Measurements from ENCODE around the gene TMEM231.
"Not testable (repeated sequence)": the region's sequence is repeated elsewhere in the genome, so short reads cannot be mapped to it uniquely, and the experiment has no call there.

Gene TMEM231

DNA sequence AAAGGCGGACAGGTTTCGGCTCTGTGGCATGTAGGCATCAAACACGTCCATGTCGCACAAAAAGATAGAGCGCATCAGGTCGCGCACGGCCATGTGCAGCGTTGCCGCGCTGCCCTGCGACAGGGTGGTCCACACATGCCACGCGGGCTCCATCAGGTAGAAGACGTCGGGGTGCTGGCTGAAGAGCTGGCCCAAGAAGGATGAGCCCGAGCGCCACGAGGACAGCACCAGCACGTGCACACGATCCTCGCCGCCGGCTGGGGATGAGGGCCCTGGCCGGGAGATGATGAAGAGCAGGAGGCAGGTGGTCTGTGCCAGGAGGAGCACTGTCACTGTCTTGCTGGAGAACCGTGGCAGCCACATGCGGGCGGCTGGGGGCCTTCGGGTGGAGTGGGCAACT is 26.1 kb downstream of the TMEM231 start:
- ATAC-seq: no peak

DNA sequence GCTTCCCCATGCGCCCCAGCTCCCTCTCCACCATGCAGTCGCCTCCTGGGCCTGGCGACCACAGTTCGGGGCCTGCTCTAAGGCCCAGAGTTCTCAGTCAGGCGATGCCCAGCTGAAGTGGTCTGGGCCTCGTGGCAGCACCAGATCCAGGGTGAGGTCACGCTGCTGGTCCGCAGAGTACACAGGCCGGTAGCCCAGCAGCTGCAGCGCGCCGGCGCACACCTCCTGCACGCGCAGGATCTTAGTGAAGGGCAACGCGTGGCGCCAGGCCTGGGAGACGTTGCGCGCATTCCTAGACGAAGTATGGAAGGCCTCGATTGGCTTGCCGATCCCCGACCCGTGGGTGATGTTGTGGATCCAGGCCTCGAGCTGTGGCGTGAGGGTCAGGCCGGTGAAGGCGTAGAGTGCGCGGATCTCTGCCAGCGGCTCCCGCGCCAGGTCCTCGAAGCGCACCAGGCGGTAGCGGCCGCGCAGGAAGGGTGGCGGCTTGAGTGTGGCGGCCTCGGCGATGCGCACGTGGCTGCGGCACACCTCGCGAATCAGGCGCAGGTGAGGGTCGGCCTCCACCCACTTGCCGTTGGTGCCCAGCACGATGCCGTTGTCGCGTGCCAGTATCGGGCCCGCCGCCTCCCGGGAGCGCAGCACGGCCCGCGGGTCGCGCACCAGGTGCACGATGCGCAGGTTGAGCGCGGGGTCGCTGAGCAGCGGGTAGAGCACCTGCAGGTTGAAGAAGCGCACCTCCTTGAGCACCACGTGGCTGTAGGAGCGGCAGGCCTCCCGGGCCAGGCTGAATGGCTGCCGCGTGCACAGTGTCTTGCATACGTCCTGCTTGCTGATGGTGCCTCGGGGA is 26.8 kb downstream of the TMEM231 start:
- no peak for ATAC-seq

DNA sequence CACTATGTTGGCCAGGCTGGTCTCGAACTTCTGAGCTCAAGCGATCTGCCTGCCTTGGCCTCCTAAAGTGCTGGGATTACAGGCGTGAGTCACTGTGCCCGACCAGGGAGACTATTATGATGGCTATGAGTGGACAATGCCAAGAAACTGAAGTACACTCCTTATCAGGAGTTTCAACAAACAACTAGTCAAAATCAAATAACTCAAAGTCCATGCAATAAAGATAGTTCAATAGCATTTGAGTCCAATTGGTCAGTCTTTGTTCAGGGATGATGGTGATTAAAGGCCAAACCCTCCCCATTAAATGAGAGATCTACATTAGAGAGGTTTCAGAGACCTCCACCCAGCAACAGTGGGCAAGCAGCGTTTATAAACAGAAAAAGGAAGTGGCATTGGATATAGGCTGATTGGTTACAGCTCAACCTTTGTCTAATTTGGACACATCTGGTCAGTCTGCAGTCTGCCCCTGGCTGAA is 28.2 kb downstream of the TMEM231 start:
- ATAC-seq: no peak

DNA sequence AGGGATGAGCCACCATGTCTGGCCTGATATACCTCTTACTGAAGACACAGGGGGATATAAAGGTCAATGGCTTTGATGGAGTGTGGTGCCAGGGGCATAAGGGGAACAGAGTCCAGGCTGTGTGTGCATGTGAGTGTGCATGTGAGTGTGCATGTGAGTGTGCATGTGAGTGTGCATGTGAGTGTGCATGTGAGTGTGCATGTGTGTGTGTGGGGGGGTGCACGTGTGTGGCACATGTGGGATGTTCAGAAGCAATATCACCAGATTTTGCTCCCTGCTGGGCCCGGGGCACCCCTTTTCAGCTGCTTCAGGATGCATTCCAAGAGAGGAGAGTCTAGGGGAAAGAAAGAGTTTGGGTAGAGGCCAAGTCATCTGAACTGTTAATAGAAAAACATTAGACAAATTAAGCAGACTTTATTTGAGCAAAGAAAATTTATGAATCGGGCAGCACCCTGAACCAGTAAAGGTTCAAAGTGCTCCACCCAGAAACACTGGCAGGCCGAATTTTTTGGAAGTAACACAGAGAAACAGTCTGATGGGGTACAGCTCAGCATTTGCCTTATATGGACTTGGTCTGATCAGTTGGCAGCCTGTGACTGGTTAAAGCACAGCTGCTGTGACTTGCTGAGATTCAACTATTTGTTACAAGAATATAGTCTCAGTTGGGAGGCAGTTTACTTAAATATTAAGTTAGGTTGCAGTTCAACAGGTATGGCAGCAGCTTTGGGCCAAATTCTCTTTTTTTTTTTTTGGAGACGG is 29.8 kb downstream of the TMEM231 start:
- no peak for ATAC-seq

DNA sequence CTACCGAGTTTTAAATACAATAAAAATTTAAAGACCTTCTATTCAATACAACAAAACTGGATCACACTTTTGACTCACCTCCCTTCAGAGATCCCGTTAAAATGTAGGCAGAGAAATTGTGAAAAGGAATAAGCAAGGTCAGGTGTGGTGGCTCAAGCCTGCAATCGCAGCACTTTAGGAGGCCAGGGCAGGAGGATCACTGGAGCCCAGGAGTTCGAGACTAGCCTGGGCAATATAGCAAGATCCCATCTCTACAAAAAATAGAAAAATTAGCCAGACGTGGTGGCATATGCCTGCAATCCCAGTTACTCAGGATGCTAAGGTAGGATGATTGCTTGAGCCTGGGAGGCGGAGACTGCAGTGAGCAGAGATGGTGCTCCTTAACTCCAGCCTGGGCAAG is 36.9 kb downstream of the TMEM231 start:
- ATAC-seq: no peak

DNA sequence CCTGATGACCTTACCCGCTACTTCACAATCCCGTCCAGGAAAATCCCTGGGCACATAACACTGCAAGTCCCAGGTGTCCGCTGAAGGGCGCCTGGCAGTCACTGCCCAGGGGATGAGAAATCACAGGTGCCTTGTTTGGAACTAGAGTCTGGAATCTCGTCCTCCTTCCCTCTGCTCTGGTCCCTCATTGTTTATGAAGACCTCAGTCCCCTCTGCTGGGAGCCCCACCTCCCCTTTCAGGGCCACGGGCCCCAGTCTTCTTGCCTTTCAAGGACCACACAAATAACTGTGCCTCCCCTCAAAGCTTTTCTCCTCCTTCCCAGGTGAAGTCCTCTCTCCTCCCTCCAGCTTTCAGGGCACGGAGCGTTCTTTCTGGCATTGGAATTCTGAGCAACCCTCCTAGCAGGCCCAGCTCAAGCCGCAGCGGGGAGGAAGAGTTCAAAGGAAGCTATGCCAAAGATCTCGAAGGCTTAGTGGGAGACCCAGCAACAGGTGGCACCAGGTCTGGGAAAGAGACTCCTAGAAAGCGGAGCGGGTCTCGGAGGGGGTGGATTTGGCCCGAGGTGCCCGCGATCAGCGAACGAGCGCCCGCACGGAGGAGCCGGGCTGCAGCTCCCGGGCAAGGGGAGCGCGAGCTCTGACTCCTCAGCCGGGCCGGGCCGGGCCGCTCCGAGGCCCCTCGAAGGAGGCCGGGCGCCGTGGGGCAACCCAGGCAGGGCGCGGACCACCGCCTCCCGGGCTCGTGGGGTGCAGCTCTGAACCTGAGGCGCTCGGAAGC is 39.7 kb downstream of the TMEM231 start:
- peak; percentile 21 to 26 for ATAC-seq

DNA sequence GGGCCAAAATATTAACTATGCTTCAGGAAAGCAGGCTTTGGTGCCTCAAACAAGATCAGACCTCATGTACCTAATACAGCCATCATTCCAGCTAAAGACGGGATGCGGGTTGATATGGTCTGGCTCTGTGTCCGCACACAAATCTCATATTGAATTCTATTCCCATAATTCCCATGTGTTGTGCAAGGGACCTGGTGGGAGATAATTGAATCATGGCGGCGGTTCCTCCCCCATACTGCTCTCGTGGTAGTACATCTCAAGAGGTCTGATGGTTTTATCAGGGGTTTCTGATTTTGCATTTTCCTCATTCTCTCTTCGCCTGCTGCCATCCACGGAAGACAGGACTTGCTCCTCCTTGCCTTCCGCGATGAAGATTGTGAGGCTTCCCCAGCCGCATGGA is 41.8 kb downstream of the TMEM231 start:
- no peak for ATAC-seq

DNA sequence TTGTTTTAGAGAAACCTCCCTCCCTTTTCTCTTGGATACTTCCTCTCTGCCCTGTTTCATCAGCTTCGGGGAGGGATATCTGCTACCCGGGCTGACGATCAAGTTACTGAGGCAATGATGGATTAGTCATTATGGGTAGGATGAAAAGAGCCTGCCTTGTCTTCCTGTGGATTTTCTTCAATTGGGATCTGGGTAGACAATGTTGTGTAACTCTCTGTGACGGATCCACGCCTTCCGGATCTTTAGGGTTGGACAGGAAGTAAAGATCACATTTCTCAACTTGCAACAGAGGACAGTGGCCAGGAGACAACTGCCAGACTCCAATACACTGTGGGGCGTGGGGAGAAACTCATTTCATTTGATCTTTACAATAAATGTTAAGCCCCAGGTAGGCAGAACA is 49.5 kb downstream of the TMEM231 start:
- no peak for ATAC-seq

DNA sequence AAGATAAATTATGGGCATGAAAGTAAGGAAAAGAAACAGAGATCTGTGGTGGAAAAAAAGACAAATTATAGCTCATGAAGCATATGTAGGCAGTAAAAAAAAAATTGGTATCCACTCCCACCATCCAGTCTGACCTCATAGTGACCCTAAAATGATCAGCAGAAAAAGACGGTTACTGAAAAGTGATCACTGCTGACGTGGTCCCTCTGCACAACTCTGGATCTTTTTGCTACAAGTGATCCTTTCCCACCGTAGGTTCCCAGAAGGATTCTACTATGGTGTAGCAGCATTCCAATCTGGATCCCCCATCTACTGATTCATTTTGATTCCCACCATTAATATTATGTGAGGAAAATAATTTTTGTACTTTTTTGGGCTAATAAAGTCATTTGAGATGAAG is 49.9 kb downstream of the TMEM231 start:
- no peak for ATAC-seq

DNA sequence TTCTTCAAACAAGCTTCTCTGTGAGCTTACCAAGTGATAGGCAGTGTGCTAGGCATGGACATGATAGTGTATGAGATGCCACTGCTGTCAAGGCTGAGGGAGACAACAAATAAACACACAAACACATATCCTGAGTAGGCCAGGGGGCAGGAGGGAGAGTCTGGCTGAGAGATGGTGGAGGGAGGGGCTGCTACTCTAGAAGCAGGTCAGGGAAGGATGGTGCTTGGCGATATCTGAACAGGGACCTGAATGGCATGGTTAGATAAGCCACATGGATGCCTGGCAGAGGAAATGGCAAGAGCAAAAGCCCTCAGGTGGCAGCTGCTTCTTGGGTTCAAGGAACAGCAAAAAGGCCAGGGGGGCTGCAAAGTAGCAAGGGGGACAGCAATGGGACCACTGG is 52.3 kb downstream of the TMEM231 start:
- no peak for ATAC-seq

DNA sequence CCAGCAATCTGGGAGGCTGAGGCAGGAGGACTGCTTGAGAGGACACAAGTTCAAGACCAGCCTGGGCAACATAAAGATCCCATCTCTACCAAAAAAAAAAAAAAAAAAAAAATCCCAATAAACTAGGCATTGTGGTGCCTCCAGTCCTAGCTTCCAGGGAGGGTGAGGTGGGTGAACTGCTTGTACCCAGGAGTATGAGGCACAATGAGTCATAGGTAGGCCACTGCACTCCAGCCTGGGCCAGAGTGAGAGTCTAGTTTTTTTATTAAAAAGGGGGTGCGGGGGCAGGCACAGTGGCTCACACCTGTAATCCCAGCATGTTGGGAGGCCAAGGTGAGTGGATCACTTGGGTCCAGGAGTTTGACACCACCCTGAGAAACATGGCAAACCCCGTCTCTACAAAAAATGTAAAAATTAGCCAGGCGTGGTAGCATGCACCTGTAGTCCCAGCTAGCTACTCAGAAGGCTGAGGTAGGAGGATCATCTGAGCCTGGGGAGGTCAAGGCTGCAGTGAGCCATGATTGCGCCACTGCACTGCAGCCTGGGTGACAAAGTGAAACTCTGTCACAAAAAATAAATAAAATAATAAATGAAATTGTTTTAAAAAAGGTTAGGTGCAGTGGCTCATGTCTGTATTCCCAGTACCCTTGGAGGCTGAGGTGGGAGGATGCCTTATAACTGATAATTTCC is 53.0 kb downstream of the TMEM231 start:
- no peak for ATAC-seq

DNA sequence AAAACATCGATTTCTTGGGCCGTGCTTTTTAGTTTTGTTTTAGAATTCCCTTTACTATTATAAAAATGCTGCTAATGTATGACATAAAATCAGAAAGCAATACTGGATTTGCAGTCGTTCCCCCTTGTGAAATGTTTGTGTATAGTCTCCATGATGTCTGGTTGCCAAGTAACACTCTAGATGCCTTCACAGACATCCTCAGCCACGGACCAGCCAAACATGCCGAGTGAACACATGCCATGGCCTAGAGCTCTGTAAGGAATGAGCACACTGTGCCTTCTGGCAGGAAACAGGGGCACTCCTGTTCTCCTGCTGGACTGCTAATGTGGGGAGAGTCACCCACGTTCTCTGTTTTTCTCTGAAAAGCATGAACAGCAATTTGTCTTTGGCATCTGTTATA is 54.2 kb downstream of the TMEM231 start:
- ATAC-seq: not testable (repeated sequence)

DNA sequence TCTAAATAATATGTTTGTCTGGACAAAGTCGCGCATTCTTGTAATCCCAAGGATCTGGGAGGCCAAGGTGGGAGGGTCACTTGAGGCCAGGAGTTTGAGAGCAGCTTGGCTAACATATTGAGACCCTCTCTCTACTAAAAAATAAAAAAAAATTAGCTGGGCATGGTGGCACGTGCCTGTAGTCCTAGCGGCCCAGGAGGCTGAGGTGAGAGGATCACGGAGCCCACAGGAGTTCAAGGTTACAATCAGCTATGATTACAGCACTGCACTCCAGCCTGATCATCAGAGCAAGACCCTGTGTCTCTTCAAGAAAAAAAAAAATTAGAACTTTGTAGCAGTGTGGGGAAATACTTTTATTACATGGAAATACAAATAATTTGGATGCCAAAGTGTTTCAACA is 54.7 kb downstream of the TMEM231 start:
- no peak for ATAC-seq

DNA sequence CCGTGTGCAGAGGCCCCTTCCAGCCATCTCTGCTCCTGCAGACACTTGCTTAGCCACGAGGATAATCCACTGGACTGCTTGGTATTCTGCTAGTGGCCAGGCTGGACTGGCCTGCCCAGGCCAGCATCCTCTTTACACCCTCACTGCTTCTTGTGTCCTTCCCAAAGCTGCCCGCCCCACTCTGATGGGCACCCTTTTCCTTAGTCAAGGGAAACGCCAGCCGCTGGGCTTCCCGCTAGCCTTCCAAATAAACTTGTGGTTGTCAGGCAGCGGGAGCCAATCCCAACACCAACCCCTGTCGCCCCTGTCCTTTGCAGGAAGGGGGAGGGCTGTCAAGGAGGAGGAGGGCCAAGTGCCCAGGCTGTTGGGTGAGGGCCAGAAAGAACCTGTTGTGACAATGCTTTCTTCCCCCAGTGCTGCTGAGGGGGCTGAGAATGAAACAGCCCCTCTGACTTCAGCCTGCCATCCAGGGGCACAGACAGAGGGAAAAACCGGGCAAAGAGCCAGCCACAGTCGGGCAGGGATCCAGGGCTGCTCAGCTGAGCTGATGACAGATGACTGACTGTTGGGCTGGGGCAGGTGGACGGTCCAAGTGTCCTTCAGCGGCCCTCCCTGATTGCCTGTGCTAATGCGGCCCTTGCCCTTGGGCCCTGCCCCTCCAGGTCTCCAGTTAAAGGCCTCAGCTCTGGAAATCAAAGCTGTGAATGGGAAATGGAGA is 57.3 kb downstream of the TMEM231 start:
- not testable (repeated sequence) for ATAC-seq

DNA sequence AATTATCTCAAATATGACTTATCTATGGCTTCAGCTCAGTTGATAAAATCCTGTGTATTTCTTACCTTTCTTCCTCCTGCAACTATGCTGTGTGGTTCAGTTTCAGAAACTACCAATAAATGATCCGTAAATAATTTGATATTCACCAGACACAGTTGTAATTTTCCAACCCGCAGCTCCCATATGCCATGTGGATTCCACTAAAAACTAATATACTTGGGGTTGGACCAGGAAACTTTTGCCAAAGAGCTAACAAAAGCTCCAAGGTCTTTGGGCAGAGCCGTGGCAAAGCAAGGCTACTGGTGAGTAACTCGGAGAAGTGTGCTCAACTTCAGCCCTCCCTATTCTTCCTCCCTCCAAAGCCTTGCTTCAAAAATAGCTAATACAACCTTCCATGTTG is 58.5 kb downstream of the TMEM231 start:
- ATAC-seq: no peak

DNA sequence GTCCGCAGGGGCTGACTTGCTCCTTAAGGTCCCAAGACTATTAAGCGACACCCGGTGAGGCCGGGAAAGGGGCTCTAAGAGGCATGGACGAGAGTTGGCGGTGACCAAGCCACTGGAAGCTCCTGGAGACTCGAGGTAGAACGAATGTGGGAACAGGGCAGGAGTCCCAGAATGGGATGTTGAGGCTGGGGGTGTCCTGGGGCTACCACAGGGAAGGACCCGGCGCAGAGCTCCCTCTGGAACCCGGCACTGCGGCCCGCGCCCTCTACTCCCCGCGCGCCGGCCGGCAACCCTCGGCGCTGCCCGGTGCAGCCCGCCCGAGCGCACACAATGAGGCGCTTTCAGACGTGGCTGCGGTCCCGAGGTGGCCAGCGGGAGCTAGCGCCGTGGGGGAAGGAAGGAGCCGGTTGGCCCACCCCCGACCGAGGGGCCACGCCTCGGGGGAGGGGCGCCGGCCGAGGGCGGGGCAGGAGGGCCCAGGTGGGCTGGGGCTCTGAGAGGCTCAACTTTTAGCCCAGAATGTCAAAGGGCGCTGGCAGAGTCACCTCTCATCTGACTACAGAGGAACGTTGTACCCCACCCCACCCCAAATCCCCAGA is 60.9 kb downstream of the TMEM231 start, which contains the start of gene CHST6:
Gene CHST6, minus strand, starts transcription at position 366 of the 599 bp plus-strand sequence. CDS start 15,613 bp downstream, outside the sequence.
- peak; percentile 41 to 48 for ATAC-seq

DNA sequence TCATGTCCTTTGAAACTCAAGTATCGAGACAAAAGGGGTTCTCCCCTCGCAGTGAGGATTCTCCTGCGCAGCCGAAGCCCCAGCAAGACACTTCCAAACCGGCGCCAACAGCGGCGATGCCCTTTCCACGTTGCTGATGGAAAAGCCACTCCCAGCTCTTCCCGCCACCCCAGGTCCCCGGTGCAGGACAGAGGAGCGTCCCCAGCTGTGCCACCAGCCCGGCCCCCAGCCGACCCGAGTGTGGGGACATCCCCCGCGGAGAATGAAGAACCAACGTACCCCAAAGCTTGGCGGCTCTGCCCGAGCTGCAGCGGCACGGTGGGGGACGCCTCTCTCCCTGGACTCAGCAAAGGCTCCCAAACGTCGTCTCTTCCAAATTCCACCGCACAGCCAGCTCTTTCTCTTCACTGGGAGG is 61.4 kb downstream of the TMEM231 start:
- ATAC-seq: no peak

DNA sequence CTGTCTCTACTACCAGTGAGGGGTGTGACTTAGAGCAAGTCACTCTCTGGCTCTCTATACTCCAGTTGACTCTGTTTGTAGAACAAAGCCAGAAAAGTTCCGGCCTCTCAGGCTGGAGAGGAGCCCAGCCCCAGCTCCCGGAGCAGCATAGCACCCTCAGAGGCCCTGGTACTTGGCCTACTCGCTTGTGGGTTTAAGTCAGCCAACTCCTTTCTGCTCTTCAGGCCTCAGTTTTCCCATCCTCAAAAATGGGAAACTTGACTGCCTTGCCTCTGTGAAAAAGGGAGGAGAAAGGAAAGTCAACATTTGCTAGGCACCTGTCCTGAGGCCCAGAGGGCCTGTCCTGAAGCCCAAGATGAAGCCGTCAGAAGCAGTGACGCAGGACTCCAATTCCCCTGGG is 61.9 kb downstream of the TMEM231 start:
- no peak for ATAC-seq

DNA sequence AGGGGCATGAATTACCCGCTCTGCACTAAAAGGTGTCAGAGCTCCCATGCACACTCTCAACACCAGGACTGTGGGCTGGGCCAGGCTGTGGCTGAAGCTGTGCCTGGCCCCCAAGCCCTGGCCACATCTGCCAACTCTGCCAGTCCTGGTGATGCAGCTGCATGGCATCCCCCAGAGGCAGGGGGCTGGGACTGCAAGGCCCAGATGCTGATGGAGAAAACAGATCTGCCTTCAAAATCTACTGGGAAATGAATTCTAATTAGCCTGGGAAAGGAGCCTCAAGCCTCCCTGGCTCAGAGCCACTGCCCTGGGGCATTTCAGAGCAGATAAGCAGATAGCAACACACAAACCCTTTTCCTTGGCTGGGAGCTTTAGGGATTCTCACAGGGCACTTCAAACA is 64.2 kb downstream of the TMEM231 start:
- no peak for ATAC-seq

DNA sequence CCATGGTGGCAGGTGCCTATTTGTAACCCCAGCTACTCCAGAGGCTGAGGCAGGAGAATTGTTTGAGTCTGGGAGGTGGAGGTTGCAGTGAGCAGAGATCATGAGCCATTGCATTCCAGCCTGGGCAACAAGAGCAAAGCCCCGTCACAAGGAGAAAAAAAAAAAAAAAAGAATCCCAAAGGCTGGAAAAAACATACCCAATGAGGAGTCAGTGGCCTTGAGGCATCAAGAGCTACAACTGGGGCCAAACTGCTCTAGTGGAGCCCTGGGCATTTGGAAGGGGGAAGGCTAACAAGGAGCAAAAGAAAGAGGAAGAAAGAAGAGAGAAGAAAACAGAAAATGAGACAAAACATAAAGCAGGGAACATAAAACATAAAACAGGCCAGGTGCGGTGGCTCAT is 67.7 kb downstream of the TMEM231 start:
- no peak for ATAC-seq

All from activated CD4-positive, CD25-positive, alpha-beta regulatory T cell treated with anti-CD3 and anti-CD28 coated beads, Interleukin-2, amount 50 U/mL, for 24 hours (primary cell).